ENCODE data around the gene YPEL4.

Gene YPEL4

DNA sequence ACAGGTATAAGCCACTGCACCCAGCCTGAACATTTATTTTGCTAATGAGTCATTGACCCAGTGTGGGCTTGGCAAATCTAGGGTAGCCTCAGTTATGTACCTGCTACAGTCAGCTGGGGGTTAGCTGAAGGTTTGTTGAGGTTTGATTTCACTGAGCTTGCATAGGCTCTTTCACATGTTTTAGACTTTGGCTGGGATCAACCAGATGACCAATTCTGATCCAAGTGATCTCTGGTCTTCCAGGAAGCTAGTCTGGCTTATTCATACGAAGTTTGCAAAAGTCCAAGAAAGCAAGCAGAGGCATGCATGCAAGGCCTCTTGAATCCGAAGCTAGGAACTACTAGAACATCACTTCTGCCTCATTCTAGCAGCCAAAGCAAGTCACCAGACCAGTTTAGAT, 31.3 kb downstream of the YPEL4 start:
- TF ChIP-seq, protein P1, sequence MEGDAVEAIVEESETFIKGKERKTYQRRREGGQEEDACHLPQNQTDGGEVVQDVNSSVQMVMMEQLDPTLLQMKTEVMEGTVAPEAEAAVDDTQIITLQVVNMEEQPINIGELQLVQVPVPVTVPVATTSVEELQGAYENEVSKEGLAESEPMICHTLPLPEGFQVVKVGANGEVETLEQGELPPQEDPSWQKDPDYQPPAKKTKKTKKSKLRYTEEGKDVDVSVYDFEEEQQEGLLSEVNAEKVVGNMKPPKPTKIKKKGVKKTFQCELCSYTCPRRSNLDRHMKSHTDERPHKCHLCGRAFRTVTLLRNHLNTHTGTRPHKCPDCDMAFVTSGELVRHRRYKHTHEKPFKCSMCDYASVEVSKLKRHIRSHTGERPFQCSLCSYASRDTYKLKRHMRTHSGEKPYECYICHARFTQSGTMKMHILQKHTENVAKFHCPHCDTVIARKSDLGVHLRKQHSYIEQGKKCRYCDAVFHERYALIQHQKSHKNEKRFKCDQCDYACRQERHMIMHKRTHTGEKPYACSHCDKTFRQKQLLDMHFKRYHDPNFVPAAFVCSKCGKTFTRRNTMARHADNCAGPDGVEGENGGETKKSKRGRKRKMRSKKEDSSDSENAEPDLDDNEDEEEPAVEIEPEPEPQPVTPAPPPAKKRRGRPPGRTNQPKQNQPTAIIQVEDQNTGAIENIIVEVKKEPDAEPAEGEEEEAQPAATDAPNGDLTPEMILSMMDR (conservative IDR thresholded peaks at IDR 0.05; ENCODE audit: low read length): no peak
- DNase-seq (ENCODE audit: low read depth): no peak
- no peak overlapping the region for H3K4me3 ChIP-seq (ENCODE audit: low read length)

DNA sequence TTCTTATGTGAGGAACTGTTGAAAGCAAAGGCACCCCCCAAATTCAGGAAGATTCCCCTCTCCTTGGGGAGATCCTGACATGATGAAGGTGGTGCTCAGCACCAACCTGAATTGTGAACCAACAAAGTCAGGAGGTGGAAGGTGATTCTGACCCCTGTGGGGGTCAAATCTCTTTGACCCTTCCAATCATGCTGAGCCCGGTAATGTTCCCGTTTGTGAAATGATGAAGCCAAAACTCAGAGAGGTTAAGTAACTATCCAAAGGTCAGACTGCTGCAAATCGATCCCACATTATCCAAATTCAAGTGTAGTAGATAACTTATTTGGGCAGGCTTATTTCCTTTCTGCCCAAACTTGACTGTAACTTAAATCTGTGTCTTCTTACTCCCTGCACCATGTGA, 33.1 kb downstream of the YPEL4 start:
- TF ChIP-seq, protein P1 (conservative IDR thresholded peaks at IDR 0.05; ENCODE audit: low read length): no peak
- no peak overlapping the region for H3K4me3 ChIP-seq (ENCODE audit: low read length)
- no peak for DNase-seq (ENCODE audit: low read depth)

DNA sequence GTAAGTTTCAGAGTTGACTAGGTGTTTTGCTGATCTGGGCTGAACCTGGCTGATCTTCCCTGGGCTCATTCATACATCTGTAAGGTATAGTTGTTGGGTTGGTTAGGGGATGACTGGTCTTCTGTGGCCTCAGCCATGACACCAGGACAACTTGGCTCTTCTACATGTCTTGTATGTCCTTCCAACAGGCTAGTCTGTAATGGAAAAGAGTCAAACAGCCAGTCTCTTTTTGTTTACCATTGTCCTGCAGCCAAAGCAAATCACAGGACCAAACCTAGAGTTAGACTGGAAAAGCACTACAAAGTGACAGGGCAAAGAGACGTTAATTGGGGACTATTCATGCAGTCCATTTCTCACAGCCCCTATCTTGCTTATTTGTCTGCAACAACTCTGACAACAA, 34.4 kb downstream of the YPEL4 start:
- H3K4me3 ChIP-seq (ENCODE audit: low read length): no peak overlapping the region
- TF ChIP-seq, protein P1 (conservative IDR thresholded peaks at IDR 0.05; ENCODE audit: low read length): no peak
- DNase-seq (ENCODE audit: low read depth): no peak

DNA sequence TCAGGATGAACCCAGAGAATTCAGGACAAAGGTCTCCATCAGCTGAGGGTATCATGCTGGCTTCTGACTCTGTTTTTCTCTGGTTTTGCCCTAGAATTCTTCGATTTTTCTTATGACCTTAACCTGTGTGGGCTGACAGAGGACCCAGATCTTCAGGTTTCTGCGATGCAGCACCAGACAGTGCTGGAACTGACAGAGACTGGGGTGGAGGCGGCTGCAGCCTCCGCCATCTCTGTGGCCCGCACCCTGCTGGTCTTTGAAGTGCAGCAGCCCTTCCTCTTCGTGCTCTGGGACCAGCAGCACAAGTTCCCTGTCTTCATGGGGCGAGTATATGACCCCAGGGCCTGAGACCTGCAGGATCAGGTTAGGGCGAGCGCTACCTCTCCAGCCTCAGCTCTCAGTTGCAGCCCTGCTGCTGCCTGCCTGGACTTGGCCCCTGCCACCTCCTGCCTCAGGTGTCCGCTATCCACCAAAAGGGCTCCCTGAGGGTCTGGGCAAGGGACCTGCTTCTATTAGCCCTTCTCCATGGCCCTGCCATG, 35.4 kb downstream of the YPEL4 start:
- no peak for DNase-seq (ENCODE audit: low read depth)
- TF ChIP-seq, protein P1 (conservative IDR thresholded peaks at IDR 0.05; ENCODE audit: low read length): no peak

DNA sequence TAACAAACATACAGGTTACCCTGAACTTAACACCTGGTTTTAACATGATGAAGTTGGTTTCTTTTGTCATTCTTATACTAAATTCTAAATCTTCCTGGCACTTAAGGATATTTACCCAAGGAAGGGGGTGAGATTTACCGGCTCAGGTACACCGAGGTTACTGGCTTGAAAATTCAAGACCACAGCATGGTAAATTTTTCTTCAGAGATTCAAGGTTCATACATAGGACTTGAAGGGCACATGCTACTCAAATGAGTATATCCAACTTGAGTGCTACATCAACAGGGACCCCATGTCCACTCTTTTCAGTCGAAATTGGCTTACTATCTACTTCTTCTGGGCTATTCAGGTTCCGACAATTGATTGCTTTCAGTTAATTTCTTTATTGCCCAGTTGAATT, 39.5 kb downstream of the YPEL4 start:
- DNase-seq (ENCODE audit: low read depth): no peak
- no peak overlapping the region for H3K4me3 ChIP-seq (ENCODE audit: low read length)
- TF ChIP-seq, protein P1 (conservative IDR thresholded peaks at IDR 0.05; ENCODE audit: low read length): no peak

More for the DNA sequence above, 35.4 kb downstream of the YPEL4 start:
- no peak overlapping the region for H3K4me3 ChIP-seq (ENCODE audit: low read length)

DNA sequence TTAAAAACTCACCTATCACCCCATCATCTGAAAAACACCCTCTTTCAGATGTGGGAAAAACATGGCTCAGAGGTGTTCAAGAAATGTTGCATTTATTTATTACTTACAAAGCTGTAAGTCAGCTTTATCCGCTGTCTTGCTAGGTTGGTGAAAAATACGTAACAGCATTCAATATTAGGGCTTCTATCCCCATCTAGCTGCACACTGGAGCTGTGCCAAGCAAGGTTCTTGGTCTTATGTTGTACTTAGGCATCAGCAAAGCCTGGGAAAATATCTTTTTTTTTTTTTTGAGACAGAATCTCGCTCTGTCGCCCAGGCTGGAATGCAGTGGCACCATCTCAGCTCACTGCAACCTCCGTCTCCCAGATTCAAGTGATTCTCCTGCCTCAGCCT, 44.7 kb downstream of the YPEL4 start:
- TF ChIP-seq, protein P1 (conservative IDR thresholded peaks at IDR 0.05; ENCODE audit: low read length): no peak
- DNase-seq (ENCODE audit: low read depth): no peak
- H3K4me3 ChIP-seq (ENCODE audit: low read length): no peak overlapping the region

DNA sequence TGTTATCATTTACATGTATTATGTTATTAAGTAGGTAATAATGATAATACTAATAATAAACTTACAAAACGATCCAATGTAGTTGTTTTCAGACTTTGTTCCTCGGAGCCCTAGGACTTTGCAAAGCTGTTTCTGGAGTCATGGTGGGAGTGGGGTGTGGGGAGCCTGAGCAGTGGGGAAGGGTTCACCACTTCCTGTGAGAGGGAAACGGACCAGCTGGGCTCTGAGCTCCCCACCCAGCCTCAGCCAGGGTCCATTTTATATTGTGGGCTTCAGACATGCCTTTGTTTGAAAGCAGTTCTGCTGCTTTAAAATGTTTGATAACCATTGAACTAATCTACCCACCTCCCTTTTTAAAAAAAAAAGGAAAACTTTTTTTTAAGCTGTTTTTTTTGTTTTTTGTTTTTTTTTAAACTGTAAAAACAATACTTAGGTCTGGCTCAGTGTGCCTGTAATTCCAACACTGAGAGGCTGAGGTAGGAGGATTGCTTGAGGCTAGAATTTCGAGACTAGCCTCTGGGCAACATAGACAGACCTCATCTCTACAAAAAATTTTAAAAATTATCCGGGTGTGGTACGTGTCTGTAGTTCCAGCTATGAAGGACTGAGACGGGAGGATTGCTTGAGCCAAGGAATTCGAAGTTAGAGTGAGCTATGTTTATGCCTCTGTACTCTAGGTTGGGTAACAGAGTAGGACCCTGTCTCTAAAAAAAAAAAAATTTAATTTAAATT, 45.2 kb downstream of the YPEL4 start:
- TF ChIP-seq, protein P1 (conservative IDR thresholded peaks at IDR 0.05; ENCODE audit: low read length): no peak
- DNase-seq (ENCODE audit: low read depth): no peak
- H3K4me3 ChIP-seq (ENCODE audit: low read length): no peak overlapping the region

All from AG10803 (cell line).